ENCODE measurements around the gene PUS1.

The PUS1 gene

GRCh38 chr12:131901431-131902331 is 27.4 kb upstream of the PUS1 start:
- H3K36me3 ChIP-seq (ENCODE audit: insufficient read depth) = no peaks in the 10 kb centered on the region
- H3K9ac ChIP-seq = no peak overlapping the region
- no peaks in the 10 kb centered on the region for H4K20me1 ChIP-seq (ENCODE audit: insufficient read depth)
- TF ChIP-seq, protein P1, sequence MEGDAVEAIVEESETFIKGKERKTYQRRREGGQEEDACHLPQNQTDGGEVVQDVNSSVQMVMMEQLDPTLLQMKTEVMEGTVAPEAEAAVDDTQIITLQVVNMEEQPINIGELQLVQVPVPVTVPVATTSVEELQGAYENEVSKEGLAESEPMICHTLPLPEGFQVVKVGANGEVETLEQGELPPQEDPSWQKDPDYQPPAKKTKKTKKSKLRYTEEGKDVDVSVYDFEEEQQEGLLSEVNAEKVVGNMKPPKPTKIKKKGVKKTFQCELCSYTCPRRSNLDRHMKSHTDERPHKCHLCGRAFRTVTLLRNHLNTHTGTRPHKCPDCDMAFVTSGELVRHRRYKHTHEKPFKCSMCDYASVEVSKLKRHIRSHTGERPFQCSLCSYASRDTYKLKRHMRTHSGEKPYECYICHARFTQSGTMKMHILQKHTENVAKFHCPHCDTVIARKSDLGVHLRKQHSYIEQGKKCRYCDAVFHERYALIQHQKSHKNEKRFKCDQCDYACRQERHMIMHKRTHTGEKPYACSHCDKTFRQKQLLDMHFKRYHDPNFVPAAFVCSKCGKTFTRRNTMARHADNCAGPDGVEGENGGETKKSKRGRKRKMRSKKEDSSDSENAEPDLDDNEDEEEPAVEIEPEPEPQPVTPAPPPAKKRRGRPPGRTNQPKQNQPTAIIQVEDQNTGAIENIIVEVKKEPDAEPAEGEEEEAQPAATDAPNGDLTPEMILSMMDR (conservative IDR thresholded peaks at IDR 0.05; ENCODE audit: low read depth, low read length) = no peak
- H3K4me1 ChIP-seq (ENCODE audit: low read depth, poor library complexity, severe bottlenecking) = peaks cover 4% of the 10 kb centered on the region
- no peak overlapping the region for H3K27ac ChIP-seq
- H3K79me2 ChIP-seq (ENCODE audit: insufficient read depth, low read depth) = no peaks in the 10 kb centered on the region
- no peak overlapping the region for H3K4me2 ChIP-seq
- H2AFZ ChIP-seq (ENCODE audit: low read depth) = no peak overlapping the region
- no peak overlapping the region for H3K4me3 ChIP-seq (IDR thresholded peaks at IDR 0.05; ENCODE audit: insufficient read depth, low read depth, low read length)
- H3K27me3 ChIP-seq (ENCODE audit: insufficient read depth, low read depth) = no peaks in the 10 kb centered on the region

DNA sequence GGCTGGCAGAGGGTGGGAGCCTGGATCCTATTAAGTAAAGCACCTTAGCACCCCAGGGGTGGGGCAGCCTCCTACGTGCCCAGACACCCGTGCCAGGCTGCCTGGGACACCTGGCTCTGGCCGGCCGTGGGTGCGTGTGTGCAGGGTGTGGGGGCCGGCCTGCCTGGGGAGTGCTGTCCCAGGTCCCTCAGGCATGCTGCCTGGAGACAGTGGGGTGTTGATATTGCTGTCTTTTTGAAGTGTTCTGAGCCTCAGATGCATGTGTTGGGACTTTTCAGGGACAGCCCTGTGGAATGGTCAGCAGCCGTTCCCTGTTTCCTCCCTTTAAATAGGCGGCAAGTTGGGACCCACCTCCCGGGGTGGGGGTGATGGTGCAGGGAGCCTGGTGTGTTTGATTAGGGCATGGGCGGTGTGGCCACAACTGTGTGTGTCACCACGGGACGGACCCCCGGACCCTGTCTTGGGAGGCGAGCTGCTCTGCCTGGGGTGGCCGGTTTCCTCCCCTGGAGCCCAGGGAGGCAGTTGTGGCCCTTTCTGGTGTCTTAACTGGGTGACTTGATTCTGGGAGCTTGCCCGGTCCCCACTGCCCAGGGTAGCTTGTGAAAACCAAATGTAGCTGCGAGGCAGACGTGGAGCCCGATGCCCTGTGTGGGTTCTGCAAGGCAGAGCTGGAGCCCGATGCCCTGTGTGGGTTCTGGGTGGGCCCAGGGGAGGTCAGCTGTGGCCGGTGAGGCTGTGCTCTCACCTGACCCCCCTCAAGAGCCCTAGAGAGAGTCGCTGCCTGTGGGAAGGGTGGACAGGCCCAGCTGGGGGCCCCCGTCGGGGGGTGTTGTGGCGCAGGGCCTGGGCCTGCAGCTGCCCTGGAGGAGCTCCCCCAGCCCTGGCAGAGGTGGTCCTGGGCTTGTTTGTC is 26.5 kb upstream of the PUS1 start:
- Histone ChIP-seq H4K20me1 (ENCODE audit: insufficient read depth) (no peaks in the 10 kb centered on the region), H3K4me3 (IDR thresholded peaks at IDR 0.05; ENCODE audit: insufficient read depth, low read depth, low read length) (no peak overlapping the region), H3K4me2 (no peak overlapping the region), H3K4me1 (ENCODE audit: low read depth, poor library complexity, severe bottlenecking) (no peaks in the 10 kb centered on the region), H2AFZ (ENCODE audit: low read depth) (no peak overlapping the region), H3K36me3 (ENCODE audit: insufficient read depth) (no peaks in the 10 kb centered on the region), H3K79me2 (ENCODE audit: insufficient read depth, low read depth) (no peaks in the 10 kb centered on the region), H3K27me3 (ENCODE audit: insufficient read depth, low read depth) (no peaks in the 10 kb centered on the region), H3K27ac (no peak overlapping the region), H3K9ac (no peak overlapping the region)
- TF ChIP-seq, protein P1 (conservative IDR thresholded peaks at IDR 0.05; ENCODE audit: low read depth, low read length) = no peak

- Histone ChIP-seq H3K36me3 (ENCODE audit: insufficient read depth) (no peaks in the 10 kb centered on the region), H3K9ac (no peak overlapping the region), H4K20me1 (ENCODE audit: insufficient read depth) (no peaks in the 10 kb centered on the region), H3K79me2 (ENCODE audit: insufficient read depth, low read depth) (no peaks in the 10 kb centered on the region), H3K4me3 (IDR thresholded peaks at IDR 0.05; ENCODE audit: insufficient read depth, low read depth, low read length) (no peak overlapping the region), H3K4me2 (no peak overlapping the region), H3K4me1 (ENCODE audit: low read depth, poor library complexity, severe bottlenecking) (no peaks in the 10 kb centered on the region), H2AFZ (ENCODE audit: low read depth) (no peak overlapping the region), H3K27me3 (ENCODE audit: insufficient read depth, low read depth) (no peaks in the 10 kb centered on the region), H3K27ac (no peak overlapping the region)
- TF ChIP-seq, protein P1 (conservative IDR thresholded peaks at IDR 0.05; ENCODE audit: low read depth, low read length) = no peak
Measured at GRCh38 chr12:131903270-131904255, 25.5 kb upstream of the PUS1 start.

DNA sequence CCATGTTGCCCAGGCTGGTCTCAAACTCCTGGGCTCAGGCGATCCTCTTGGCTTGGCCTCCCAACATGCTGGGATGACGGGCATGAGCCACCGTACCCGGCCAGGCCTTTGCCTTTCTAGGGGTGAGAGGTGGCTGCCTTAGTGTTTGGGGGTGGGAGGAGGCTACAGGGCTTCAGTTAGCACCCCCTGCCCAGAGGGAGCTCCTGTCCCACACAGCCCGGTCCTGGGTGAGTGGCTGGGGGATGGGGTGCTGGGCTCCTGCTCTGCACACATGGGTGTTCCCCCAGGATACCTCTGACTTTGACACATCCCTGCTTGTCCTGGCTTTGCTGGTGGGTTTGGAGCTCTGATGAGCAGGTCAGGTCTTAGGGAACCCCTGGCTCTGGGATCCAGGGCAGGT is 24.7 kb upstream of the PUS1 start:
- Histone ChIP-seq H3K27ac (no peak overlapping the region), H3K4me1 (ENCODE audit: low read depth, poor library complexity, severe bottlenecking) (no peaks in the 10 kb centered on the region), H3K27me3 (ENCODE audit: insufficient read depth, low read depth) (no peaks in the 10 kb centered on the region), H3K36me3 (ENCODE audit: insufficient read depth) (no peaks in the 10 kb centered on the region), H4K20me1 (ENCODE audit: insufficient read depth) (no peaks in the 10 kb centered on the region), H3K79me2 (ENCODE audit: insufficient read depth, low read depth) (no peaks in the 10 kb centered on the region), H3K4me2 (no peak overlapping the region), H2AFZ (ENCODE audit: low read depth) (no peak overlapping the region), H3K4me3 (IDR thresholded peaks at IDR 0.05; ENCODE audit: insufficient read depth, low read depth, low read length) (no peak overlapping the region), H3K9ac (no peak overlapping the region)
- TF ChIP-seq, protein P1 (conservative IDR thresholded peaks at IDR 0.05; ENCODE audit: low read depth, low read length) = no peak

All from KMS-11 (cell line).